ENCODE results near the gene FAM81A.

FAM81A gene

DNA sequence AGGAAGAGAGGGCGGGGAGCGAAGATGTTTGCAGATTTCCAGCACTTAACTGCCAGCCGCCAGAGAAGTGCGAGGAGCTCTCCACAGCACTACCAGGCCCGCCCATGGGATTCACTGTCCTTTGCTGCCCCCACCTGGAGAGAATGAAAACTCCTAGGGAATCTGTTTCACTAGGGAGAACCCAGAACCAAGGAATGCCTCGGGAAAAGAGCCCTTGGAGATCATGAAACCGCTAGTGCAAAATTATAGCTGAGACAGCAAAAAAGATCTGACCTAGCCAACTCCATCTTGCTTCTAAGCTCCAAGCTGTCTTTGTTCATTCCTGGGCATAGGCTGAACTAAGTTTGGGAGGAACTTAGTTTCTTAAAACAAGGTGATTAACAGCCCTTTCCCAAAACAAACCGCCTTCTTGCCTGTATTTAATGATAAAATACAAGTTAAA lies 91.0 kb downstream of the FAM81A start:
- no peak overlapping the region for H3K27ac ChIP-seq (ENCODE audit: low read depth, low read length)
- no peak overlapping the region for H3K4me3 ChIP-seq (ENCODE audit: low read depth in 1 of 2, low read length in 2 of 2)

DNA sequence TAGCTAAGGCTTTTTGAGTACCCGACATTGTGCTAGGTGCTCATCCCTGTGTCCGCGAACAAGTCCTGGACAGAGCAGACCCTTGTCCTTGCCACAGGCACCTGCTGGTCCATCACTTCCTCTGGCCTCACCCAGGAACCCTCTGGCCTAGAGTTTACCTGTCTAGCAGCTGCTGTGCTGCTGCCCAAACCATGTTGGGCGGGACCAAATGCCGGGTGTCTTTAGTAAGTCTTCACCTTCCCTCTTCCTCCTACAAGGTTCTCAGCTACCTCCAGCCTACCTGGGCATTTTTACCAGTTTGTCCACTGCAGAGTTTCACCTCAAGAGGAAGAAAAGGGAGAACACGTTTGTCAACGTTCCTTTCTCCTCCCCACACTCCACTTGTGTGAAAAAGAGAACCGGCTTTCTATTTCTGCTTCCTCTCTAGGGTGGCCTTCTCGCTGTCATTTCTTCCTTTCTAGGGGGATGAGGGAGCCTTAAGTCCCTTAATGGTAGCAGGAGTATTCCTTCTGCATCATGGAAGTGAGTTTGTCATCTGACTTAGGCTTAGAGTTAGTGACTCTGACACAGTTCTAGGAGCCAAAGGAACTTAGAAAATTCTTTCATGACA lies 93.2 kb downstream of the FAM81A start:
- Histone ChIP-seq H3K9ac (ENCODE audit: low read length) (no peak overlapping the region), H3K9me3 (ENCODE audit: low read length) (no peaks in the 10 kb centered on the region), H3K27ac (ENCODE audit: low read depth, low read length) (no peak overlapping the region), H3K36me3 (ENCODE audit: insufficient read depth, low read length) (no peaks in the 10 kb centered on the region), H3K4me3 (ENCODE audit: low read depth in 1 of 2, low read length in 2 of 2) (no peak overlapping the region), H3K4me1 (ENCODE audit: insufficient read depth, low read length) (no peaks in the 10 kb centered on the region), H3K27me3 (ENCODE audit: control insufficient read depth in 1 of 2, insufficient read depth in 2 of 2, low read length in 2 of 2) (no peaks in the 10 kb centered on the region)

More for the DNA sequence above, 91.0 kb downstream of the FAM81A start:
- H3K36me3 ChIP-seq (ENCODE audit: insufficient read depth, low read length), result no peaks in the 10 kb centered on the region
- H3K9me3 ChIP-seq (ENCODE audit: low read length), result no peaks in the 10 kb centered on the region
- no peak overlapping the region for H3K9ac ChIP-seq (ENCODE audit: low read length)
- H3K27me3 ChIP-seq (ENCODE audit: control insufficient read depth in 1 of 2, insufficient read depth in 2 of 2, low read length in 2 of 2), result no peaks in the 10 kb centered on the region
- H3K4me1 ChIP-seq (ENCODE audit: insufficient read depth, low read length), result no peaks in the 10 kb centered on the region

DNA sequence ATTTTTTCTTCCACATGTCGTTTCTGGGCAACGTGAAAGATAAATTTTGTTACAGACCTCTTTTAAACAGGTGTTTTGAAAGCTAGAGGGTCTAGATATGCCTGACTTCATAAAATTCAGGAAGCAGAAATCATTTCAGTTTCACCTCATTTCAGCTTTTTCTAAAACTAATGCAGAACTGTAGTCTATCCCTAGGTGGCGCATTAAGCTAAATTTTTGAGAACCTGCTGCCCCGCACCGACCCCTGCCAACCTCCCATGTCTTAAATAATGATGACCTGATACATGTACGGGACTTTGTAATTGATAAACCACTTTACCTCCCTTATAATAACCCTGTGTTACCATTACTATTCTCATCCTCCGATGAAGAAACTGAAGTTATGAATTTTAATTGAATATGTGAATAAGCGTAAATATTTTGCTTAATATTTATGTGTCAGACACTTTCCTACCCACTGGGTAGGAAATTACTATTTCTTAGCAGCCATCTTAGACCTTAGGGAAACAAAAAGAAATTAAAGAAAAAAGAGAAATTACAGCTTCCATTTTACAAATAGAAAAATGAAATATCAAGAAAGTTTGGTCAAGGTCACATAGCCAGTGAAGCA lies 94.9 kb downstream of the FAM81A start:
- Histone ChIP-seq H3K4me3 (ENCODE audit: low read depth in 1 of 2, low read length in 2 of 2) (no peak overlapping the region), H3K36me3 (ENCODE audit: insufficient read depth, low read length) (no peaks in the 10 kb centered on the region), H3K27ac (ENCODE audit: low read depth, low read length) (no peak overlapping the region), H3K9ac (ENCODE audit: low read length) (no peak overlapping the region), H3K9me3 (ENCODE audit: low read length) (no peaks in the 10 kb centered on the region), H3K4me1 (ENCODE audit: insufficient read depth, low read length) (no peaks in the 10 kb centered on the region), H3K27me3 (ENCODE audit: control insufficient read depth in 1 of 2, insufficient read depth in 2 of 2, low read length in 2 of 2) (no peaks in the 10 kb centered on the region)

GRCh38 chr15:59536553-59536952 lies 98.6 kb downstream of the FAM81A start:
- H3K9ac ChIP-seq (ENCODE audit: low read length), result no peak overlapping the region
- no peaks in the 10 kb centered on the region for H3K9me3 ChIP-seq (ENCODE audit: low read length)
- no peaks in the 10 kb centered on the region for H3K27me3 ChIP-seq (ENCODE audit: control insufficient read depth in 1 of 2, insufficient read depth in 2 of 2, low read length in 2 of 2)
- no peak overlapping the region for H3K27ac ChIP-seq (ENCODE audit: low read depth, low read length)
- H3K36me3 ChIP-seq (ENCODE audit: insufficient read depth, low read length), result no peaks in the 10 kb centered on the region
- H3K4me1 ChIP-seq (ENCODE audit: insufficient read depth, low read length), result no peaks in the 10 kb centered on the region
- no peak overlapping the region for H3K4me3 ChIP-seq (ENCODE audit: low read depth in 1 of 2, low read length in 2 of 2)

GRCh38 chr15:59537403-59537802 lies 99.4 kb downstream of the FAM81A start:
- Histone ChIP-seq H3K27ac (ENCODE audit: low read depth, low read length) (no peak overlapping the region), H3K9ac (ENCODE audit: low read length) (no peak overlapping the region), H3K36me3 (ENCODE audit: insufficient read depth, low read length) (no peaks in the 10 kb centered on the region), H3K4me1 (ENCODE audit: insufficient read depth, low read length) (no peaks in the 10 kb centered on the region), H3K9me3 (ENCODE audit: low read length) (no peaks in the 10 kb centered on the region), H3K27me3 (ENCODE audit: control insufficient read depth in 1 of 2, insufficient read depth in 2 of 2, low read length in 2 of 2) (no peaks in the 10 kb centered on the region), H3K4me3 (ENCODE audit: low read depth in 1 of 2, low read length in 2 of 2) (no peak overlapping the region)

DNA sequence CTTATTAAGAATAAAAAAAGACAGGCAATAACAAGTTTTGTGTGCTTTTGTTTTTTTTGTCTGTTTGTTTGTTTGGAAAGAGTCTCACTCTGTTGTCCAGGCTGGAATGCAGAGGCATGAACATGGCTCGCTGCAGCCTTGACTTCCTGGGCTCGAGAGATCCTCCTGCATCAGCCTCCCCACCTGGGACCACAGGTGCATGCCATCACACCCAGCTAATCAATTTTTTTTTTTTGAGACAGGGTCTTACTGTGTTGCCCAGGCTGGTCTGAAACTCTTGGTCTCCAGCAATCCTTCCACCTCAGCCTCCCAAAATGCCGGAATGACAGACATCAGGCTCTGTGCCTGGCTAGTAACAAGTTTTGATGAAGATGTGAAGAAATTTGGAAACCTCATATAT lies 100.5 kb downstream of the FAM81A start:
- Histone ChIP-seq H3K27me3 (ENCODE audit: control insufficient read depth in 1 of 2, insufficient read depth in 2 of 2, low read length in 2 of 2) (no peaks in the 10 kb centered on the region), H3K4me3 (ENCODE audit: low read depth in 1 of 2, low read length in 2 of 2) (no peak overlapping the region), H3K4me1 (ENCODE audit: insufficient read depth, low read length) (no peaks in the 10 kb centered on the region), H3K36me3 (ENCODE audit: insufficient read depth, low read length) (no peaks in the 10 kb centered on the region), H3K27ac (ENCODE audit: low read depth, low read length) (no peak overlapping the region), H3K9me3 (ENCODE audit: low read length) (no peaks in the 10 kb centered on the region), H3K9ac (ENCODE audit: low read length) (no peak overlapping the region)

- no peaks in the 10 kb centered on the region for H3K4me1 ChIP-seq (ENCODE audit: insufficient read depth, low read length)
- no peak overlapping the region for H3K27ac ChIP-seq (ENCODE audit: low read depth, low read length)
- H3K9ac ChIP-seq (ENCODE audit: low read length), result no peak overlapping the region
- no peaks in the 10 kb centered on the region for H3K9me3 ChIP-seq (ENCODE audit: low read length)
- H3K4me3 ChIP-seq (ENCODE audit: low read depth in 1 of 2, low read length in 2 of 2), result no peak overlapping the region
- H3K27me3 ChIP-seq (ENCODE audit: control insufficient read depth in 1 of 2, insufficient read depth in 2 of 2, low read length in 2 of 2), result no peaks in the 10 kb centered on the region
- no peaks in the 10 kb centered on the region for H3K36me3 ChIP-seq (ENCODE audit: insufficient read depth, low read length)
Measured at GRCh38 chr15:59539799-59540198, 101.8 kb downstream of the FAM81A start.

DNA sequence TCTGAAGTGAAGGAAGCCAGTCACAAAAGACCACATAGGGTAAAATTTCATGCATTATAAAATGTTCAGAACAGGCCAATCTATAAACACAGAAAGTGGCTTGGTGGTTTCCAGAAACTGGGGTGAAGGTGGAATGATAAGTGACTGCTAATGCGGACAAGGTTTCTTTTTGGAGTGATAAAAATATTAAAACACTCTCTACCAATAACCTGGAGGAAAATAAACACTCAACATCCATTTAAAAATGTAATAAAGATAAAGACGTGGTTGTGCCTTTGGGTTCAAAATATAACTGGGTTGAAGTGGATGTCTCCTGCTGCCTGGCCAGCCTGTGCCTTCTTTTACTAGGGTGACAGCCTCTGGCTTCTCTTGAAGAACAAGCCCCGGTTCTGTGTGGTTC lies 102.7 kb downstream of the FAM81A start:
- H3K9me3 ChIP-seq (ENCODE audit: low read length), result no peaks in the 10 kb centered on the region
- H3K27me3 ChIP-seq (ENCODE audit: control insufficient read depth in 1 of 2, insufficient read depth in 2 of 2, low read length in 2 of 2), result no peaks in the 10 kb centered on the region
- H3K4me1 ChIP-seq (ENCODE audit: insufficient read depth, low read length), result no peaks in the 10 kb centered on the region
- no peaks in the 10 kb centered on the region for H3K36me3 ChIP-seq (ENCODE audit: insufficient read depth, low read length)
- H3K27ac ChIP-seq (ENCODE audit: low read depth, low read length), result no peak overlapping the region
- H3K9ac ChIP-seq (ENCODE audit: low read length), result no peak overlapping the region
- H3K4me3 ChIP-seq (ENCODE audit: low read depth in 1 of 2, low read length in 2 of 2), result no peak overlapping the region

GRCh38 chr15:59541750-59542149 lies 103.8 kb downstream of the FAM81A start:
- H3K4me3 ChIP-seq (ENCODE audit: low read depth in 1 of 2, low read length in 2 of 2), result no peak overlapping the region
- H3K4me1 ChIP-seq (ENCODE audit: insufficient read depth, low read length), result no peaks in the 10 kb centered on the region
- H3K27ac ChIP-seq (ENCODE audit: low read depth, low read length), result no peak overlapping the region
- no peaks in the 10 kb centered on the region for H3K9me3 ChIP-seq (ENCODE audit: low read length)
- no peaks in the 10 kb centered on the region for H3K36me3 ChIP-seq (ENCODE audit: insufficient read depth, low read length)
- H3K27me3 ChIP-seq (ENCODE audit: control insufficient read depth in 1 of 2, insufficient read depth in 2 of 2, low read length in 2 of 2), result no peaks in the 10 kb centered on the region
- no peak overlapping the region for H3K9ac ChIP-seq (ENCODE audit: low read length)

DNA sequence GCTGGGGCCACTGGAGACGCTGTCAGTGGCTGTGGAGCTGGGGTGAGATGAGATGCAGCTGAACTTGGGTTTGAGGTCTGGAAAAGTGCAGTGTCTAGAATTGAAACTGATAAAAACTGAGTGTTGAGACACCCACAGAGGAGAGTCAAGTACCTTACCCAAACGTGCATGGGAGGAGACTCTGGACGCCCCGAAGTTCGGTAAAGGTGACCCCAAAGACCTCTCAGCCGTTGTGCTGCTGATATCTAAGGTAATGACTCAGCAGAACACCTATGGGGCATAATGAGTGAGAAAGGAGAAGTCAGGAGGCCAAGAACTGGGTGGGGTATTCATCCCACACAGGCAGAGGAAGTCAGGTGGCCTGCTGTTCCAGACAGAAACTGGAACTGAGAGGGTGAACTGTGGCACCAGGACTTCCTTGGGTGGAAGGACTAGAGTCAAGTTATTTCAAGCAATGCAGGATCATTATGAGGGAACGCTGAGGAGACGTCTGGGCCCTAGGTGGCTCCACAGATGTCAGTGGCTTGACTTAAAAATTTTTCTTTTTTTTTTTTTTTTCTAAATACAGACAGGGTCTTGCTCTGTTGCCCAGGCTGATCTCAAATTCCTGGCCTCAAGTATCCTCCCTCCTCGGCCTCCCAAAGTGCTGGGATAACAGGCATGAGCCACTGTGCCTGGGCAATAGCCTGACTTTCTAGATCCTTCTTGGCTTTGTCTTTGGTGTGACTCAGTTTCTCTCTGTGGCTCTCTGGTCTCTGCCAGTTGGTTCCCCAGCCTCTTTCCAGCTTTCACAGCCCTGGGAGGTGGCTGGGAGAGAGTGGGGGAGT lies 105.9 kb downstream of the FAM81A start:
- Histone ChIP-seq H3K9me3 (ENCODE audit: low read length) (no peaks in the 10 kb centered on the region), H3K4me1 (ENCODE audit: insufficient read depth, low read length) (no peaks in the 10 kb centered on the region), H3K27ac (ENCODE audit: low read depth, low read length) (no peak overlapping the region), H3K9ac (ENCODE audit: low read length) (no peak overlapping the region), H3K36me3 (ENCODE audit: insufficient read depth, low read length) (no peaks in the 10 kb centered on the region), H3K4me3 (ENCODE audit: low read depth in 1 of 2, low read length in 2 of 2) (no peak overlapping the region), H3K27me3 (ENCODE audit: control insufficient read depth in 1 of 2, insufficient read depth in 2 of 2, low read length in 2 of 2) (no peaks in the 10 kb centered on the region)

DNA sequence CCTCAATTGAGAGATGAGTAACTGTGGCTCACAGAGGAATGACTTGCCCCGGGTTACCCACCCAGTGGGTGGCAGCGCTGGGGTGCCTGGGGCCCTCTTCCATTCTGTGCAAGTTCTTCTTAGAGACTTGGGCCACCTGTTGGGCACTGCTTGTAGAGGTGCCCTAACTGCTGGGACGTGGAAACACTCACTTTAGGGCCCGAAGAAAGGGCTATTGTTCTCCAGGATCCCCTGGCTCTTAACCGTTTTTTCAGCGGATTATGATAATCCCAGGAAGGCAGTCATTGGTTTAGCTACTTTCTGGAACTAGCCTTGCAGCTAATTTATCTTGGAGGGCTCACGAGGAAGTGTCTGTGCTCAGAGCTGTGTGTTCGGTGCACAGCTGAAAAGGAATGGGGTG lies 107.6 kb downstream of the FAM81A start:
- no peak overlapping the region for H3K4me3 ChIP-seq (ENCODE audit: low read depth in 1 of 2, low read length in 2 of 2)
- no peak overlapping the region for H3K9ac ChIP-seq (ENCODE audit: low read length)
- no peaks in the 10 kb centered on the region for H3K27me3 ChIP-seq (ENCODE audit: control insufficient read depth in 1 of 2, insufficient read depth in 2 of 2, low read length in 2 of 2)
- no peaks in the 10 kb centered on the region for H3K36me3 ChIP-seq (ENCODE audit: insufficient read depth, low read length)
- H3K9me3 ChIP-seq (ENCODE audit: low read length), result no peaks in the 10 kb centered on the region
- no peak overlapping the region for H3K27ac ChIP-seq (ENCODE audit: low read depth, low read length)
- H3K4me1 ChIP-seq (ENCODE audit: insufficient read depth, low read length), result no peaks in the 10 kb centered on the region

All from muscle layer of colon (tissue), 2 donors.